ENCODE results near the gene SOX8.

The SOX8 gene

DNA sequence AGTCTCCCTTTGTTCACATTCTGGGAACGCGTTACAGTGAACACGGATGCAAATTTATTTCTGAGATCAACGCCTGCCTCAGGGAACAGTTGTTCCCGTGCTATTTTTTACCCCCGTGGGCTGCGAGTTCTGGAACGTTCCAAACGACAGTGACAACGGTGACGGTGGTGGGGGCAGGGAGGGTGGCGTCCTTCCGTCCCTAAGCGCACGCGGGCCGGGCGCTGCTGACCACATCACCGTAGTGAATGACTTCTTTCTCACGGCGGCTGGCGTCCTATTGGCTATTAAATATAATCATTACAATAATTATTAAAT, 45.9 kb downstream of the SOX8 start:
- no peak for DNase-seq

DNA sequence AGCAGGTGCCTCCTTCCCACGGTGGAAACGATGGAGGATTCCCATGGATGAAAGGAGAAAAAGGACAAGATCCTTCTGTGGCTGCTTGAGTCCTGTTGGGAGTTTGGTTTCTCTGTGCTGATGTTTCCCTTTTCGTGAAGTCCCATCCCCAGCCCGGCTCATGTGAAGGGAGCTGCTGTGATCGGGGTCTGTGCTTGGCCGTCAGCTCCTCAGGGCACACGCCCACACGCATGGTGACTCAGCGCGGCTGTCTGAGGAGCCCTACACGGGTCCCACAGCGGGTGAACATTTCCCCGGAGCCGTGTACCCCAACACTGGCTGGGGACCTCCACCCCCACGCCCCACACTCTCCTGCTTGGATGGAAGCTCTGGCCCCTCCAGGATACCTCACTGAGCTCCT, 46.5 kb downstream of the SOX8 start:
- no peak for DNase-seq

GRCh38 chr16:1028524-1029258, 47.1 kb downstream of the SOX8 start:
- no peak for DNase-seq

GRCh38 chr16:1029259-1029545, 47.6 kb downstream of the SOX8 start:
- no peak for DNase-seq

DNA sequence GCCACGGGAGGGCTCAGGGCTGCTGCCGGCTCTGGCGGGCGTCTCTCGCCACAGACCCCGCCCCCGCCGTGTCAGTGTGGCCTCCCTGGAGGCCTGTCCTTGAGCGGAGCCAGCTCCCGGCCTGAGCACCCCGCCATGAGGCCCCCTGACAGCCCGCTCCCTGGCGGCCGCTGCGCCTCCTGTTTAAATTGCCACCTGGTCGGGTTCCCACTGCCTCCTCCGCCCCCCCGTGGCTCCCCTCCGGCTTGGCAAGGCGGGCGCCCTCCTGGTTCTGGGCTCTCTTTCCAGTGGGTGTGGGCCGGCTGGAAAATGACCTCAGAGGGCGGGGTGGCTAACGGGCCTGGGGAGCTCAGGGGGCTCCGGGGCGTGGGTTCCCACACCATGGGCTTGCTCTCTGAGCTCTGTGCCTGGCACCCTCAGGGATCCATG, 48.9 kb downstream of the SOX8 start:
- DNase-seq = no peak

- no peak for DNase-seq
Measured at GRCh38 chr16:1031666-1032065, 50.1 kb downstream of the SOX8 start.

GRCh38 chr16:1032607-1033006, 51.0 kb downstream of the SOX8 start:
- DNase-seq = no peak

DNA sequence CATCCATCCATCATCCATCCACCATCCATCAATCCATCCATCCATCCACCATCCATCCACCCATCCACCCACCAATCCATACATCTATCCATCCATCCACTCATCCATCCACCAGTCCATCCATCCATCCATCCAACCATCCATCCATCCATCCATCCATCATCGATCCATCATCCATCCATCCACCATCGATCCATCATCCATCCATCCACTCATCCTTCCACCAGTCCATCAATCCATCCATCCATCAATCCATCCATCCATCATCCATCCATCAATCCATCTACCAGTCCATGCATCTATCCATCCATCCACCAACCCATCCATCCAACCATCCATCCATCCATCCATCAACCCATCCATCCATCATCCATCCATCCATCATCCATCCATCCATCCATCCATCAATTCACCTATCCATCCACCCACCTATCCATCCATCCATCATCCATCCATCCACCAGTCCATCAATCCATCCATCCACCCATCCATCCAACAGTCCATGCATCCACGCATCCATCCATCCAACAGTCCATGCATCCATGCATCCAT, 51.6 kb downstream of the SOX8 start:
- DNase-seq = no peak

GRCh38 chr16:1034230-1035065, 52.9 kb downstream of the SOX8 start:
- DNase-seq = no peak

DNA sequence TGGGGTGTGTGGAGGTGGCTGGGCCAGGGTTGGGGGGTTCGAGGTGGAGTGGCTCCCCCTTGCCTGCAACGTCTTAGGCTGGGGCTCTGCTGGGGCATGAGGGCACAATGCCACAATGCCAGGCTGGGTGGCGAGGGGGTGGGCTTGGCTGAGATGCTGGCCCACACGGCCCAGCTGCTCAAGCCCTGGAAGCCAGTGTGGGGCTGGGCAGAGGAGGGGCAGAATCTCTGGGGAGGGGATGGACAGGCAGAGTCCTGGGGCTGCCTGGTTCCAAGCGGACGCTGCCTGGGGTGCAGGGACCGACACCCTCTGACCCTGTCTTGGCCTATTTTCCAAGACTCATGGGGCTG, 53.5 kb downstream of the SOX8 start:
- DNase-seq = no peak

GRCh38 chr16:1036166-1036565, 54.6 kb downstream of the SOX8 start:
- DNase-seq = no peak

All from NCI-H1436 treated with DMSO at 0.1 percent for 48 hours (cell line).